Breast epithelium (tissue), 4 donors: ENCODE measurements around the gene FAM25C. TPM values are rescaled to one million over a fixed set of nuclear protein-coding genes. Genes with fewer than 3 reads are reported as not detected.
"Not testable (repeated sequence)": the region's sequence is repeated elsewhere in the genome, so short reads cannot be mapped to it uniquely, and the experiment has no call there.

ENCODE experiments used
- DNase-seq, 2 donors: peaks; one replicate each; pipeline ENCODE4 v3.0.0-alpha.2; 2019; ENCODE audit warnings: low spot score in 2 of 2
- H3K27ac ChIP-seq, 2 donors: fragments of 200-600 bp; sonication (generic) in 1 of 2; one replicate each; pipeline ENCODE4 v1.5.1; 2016 to 2019; ENCODE audit warnings: mild to moderate bottlenecking in 1 of 2
- H3K27me3 ChIP-seq, 2 donors: fragments of 200-600 bp; sonication (generic) in 1 of 2; one replicate each; pipeline versions ENCODE4 v1.5.1 to v1.6.0; 2017 to 2019; ENCODE audit warnings: control low read depth in 1 of 2, mild to moderate bottlenecking in 1 of 2
- H3K36me3 ChIP-seq: fragments of 200-600 bp; one replicate; pipeline ENCODE4 v1.5.1; 2019
- H3K4me1 ChIP-seq, 2 donors: fragments of 200-600 bp; sonication (generic); one replicate each; pipeline ENCODE4 v1.5.1; 2016 to 2019; ENCODE audit warnings: control low read depth in 1 of 2
- H3K4me3 ChIP-seq, 3 donors: fragments of 200-600 bp; sonication (generic); 1 replicate in 2 of 3; 2 replicates in 1 of 3; pipeline ENCODE4 v1.5.1; 2016 to 2019; ENCODE audit warnings: mild to moderate bottlenecking in 3 of 3, moderate library complexity in 2 of 3
- H3K9me3 ChIP-seq, 2 donors: fragments of 200-600 bp; sonication (generic) in 1 of 2; one replicate each; pipeline ENCODE4 v1.5.1; 2016 to 2019; ENCODE audit warnings: control low read depth in 1 of 2
- intact Hi-C: fragments of 100-400 bp; cut with DNase I; formaldehyde crosslinking; loops from one replicate; pipeline ENCODE4 v1.15.1; 2023; ENCODE audit warnings: low total_unique reads
- total RNA-seq, 3 donors: library from RNA; depleted of rRNA; stranded (reverse); fragments of >200 nt; gene quantifications; one replicate each; pipeline ENCODE4 v1.1.0, GENCODE V29; 2016

Gene FAM25C
- total RNA-seq, 3 donors from 2014 or later: not detected

DNA sequence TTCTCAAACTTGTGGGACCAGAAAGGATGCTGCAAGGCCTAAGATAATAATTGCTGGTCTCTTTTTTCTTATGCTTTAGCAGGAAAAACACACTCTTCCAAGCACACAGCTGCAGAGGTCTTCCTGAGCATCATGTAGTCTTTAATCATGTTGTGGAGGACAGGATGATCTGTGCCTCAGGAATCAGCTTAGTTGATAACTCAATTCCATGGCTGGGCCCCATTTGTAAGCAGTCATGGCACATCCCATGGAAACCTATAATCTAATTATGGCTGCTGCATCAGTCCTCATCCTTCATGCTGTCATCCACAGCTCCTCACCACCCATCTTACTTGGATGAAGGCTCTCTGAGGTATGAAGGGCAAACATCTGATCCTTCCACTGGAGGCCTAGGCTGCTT, 26.5 kb downstream of the FAM25C start:
- H3K27ac ChIP-seq, intact Hi-C loops, DNase-seq, H3K36me3 ChIP-seq, H3K4me3 ChIP-seq, H3K9me3 ChIP-seq, H3K4me1 ChIP-seq, H3K27me3 ChIP-seq: not testable (repeated sequence)

DNA sequence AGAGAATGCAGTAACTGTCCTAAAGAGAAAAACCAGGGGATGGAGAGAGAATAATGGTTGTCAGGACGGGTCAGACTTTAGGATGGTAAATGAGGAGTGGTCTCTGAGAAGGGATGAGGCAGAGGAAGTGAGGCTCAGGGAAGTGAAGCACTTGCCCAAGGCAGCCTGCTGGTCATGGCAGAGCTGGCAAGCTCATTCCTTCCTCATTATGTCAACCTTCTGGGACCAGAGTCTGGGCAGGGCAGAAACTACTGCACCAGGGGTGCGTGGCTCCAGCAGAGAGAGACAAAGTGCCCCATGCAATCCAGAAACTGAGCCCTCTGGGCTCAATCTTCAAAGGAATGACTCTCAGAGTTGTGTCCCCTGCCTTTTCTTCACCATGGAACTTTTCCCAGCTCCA, 27.5 kb downstream of the FAM25C start:
- intact Hi-C loops, H3K4me3 ChIP-seq, H3K27ac ChIP-seq, DNase-seq, H3K36me3 ChIP-seq, H3K9me3 ChIP-seq, H3K27me3 ChIP-seq, H3K4me1 ChIP-seq: not testable (repeated sequence)

DNA sequence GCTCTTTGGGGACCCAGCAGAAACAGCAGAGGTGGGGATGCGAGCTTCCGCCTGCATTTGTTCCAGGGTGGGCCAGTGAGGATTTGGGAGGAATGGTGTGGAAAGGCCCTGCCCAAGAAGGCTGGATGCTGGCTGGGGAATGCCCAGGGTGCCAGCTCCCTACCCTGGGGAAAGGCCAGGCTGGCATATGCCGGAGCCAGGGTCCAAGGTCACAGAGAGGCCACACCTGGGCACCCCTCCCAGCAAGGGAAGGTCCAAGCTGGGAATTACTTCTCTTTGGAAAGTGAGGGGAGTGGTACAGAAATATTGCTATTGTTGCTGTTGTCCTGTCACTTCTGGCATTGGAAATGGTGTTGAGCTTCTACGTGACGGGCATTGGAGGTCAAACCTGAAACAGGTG, 28.0 kb downstream of the FAM25C start:
- H3K36me3 ChIP-seq, H3K9me3 ChIP-seq: not testable (repeated sequence)

DNA sequence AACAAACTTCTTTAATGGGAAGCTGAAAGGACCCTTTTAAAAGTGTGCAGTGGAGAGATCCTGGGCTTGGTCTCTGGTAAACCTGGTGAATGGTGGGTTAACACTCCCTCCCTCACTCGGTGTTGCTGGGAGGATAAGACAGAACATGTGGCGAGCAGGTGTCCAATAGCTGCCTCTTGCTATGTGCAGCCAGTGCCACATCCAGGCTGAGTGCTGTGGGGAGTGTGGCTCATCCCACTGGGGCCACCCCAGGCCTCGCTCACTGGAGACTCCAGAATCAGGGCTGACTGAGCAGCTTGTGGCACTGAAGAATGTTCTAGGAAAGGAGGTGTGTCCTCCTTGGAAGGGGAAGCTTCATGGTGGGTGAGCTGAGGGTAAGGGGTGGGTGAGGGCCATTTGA, 29.5 kb downstream of the FAM25C start:
- H3K9me3 ChIP-seq, H3K4me3 ChIP-seq, H3K36me3 ChIP-seq, H3K27ac ChIP-seq, H3K27me3 ChIP-seq, H3K4me1 ChIP-seq, intact Hi-C loops, DNase-seq: not testable (repeated sequence)

More for the DNA sequence above, 28.0 kb downstream of the FAM25C start:
- H3K4me1 ChIP-seq, H3K4me3 ChIP-seq, DNase-seq, H3K27ac ChIP-seq, intact Hi-C loops, H3K27me3 ChIP-seq: not testable (repeated sequence)

DNA sequence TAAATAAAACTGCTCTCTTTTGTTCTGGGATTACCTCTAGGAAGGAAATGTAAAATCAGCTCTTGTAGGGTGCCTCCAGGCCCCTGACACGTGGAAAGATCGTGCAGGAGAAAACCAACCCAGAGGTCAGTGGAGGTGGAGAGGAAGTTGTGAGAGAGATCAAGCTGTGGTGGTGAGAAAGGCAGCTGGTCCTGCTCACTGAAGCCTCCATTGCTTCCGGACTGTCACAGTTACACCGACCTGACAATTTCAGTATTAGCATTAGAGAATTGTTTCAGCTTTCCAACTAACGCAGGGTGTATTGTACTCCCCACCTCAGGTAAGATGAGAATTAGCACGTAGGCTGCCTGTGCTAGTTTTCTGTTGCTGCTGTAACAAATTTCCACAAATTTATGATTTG, 30.6 kb downstream of the FAM25C start:
- H3K4me3 ChIP-seq, intact Hi-C loops, H3K4me1 ChIP-seq, H3K9me3 ChIP-seq, H3K27me3 ChIP-seq, H3K27ac ChIP-seq, H3K36me3 ChIP-seq, DNase-seq: not testable (repeated sequence)

DNA sequence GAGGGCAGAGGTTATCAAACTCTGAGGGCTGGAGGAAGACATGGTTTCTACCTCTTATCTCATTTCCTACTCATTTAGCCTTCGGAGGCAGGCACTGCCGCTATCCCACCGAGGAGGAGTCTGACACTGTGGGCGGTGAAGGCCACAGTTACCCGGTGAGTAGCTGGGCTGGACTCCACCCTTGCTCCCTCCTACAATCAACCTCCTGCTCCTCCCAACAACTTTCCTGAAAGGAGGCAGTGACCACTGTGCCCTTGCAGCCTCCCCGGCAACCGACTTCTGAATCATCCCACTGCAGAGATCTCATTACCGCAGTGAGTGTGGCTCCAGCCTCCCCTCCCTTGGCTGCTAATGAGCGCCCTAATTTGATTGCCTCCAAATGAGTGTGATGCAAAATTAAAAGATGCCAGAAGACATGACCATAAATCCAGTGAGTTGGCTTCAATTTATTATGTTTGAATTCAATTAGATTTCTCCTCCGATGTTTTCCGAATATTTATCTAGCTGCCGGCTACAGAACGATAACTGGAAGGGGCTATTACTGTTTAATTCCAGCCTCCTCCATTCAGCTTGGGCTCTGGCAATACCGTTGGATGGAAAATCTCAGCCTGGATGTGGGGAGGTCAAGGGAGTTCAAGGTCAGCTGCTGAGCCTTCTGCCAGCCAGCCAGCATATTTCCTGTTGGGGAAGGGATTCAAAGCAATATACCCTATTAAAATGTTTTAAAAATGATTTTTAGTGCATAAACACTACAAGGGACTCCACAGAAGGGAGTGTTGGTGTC, 35.1 kb downstream of the FAM25C start:
- H3K27ac ChIP-seq, DNase-seq, intact Hi-C loops, H3K36me3 ChIP-seq, H3K4me1 ChIP-seq, H3K27me3 ChIP-seq, H3K4me3 ChIP-seq, H3K9me3 ChIP-seq: not testable (repeated sequence)

DNA sequence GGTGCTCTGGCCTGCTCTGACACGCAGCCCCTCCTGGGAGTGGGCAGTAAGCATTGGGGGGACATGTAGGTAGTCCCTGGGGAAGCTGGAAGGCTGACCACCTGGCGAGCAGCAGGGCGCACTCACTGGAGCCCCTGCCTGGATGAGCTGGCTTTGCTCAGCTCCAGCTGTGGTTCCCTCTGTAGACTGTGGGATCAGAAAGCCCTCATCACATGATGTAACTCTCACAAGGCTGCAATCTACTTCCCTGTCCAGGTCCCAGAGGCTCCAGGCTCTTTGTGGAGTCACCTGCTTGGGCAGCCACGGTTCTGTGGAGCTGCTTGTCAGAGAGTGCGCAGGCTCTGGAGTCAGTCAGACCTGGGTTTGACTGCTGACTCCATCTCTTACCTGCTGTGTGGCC, 36.8 kb downstream of the FAM25C start:
- H3K4me3 ChIP-seq, H3K4me1 ChIP-seq, H3K36me3 ChIP-seq, H3K9me3 ChIP-seq, intact Hi-C loops, H3K27me3 ChIP-seq, DNase-seq, H3K27ac ChIP-seq: not testable (repeated sequence)

DNA sequence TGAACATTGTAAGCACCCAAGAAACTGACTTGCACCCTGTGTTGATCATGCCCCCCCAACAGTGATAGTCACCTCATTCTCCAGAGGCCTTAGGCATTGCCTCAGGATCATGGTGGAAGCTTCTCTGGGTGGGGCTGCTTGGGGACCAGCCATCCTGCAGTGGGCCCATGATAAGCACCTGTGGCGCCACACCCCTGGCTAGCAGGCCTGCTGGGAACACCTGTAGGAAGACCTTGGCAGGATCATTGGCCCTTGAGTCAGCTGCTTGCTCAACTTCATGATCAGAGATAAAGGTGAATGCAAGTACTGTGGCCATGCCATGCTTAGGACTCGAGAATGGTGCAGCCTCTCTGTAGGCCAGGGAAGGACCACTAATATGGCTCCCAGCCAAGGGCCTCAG, 38.9 kb downstream of the FAM25C start:
- H3K9me3 ChIP-seq, DNase-seq, H3K4me3 ChIP-seq, H3K27ac ChIP-seq, H3K4me1 ChIP-seq, H3K27me3 ChIP-seq, intact Hi-C loops, H3K36me3 ChIP-seq: not testable (repeated sequence)

DNA sequence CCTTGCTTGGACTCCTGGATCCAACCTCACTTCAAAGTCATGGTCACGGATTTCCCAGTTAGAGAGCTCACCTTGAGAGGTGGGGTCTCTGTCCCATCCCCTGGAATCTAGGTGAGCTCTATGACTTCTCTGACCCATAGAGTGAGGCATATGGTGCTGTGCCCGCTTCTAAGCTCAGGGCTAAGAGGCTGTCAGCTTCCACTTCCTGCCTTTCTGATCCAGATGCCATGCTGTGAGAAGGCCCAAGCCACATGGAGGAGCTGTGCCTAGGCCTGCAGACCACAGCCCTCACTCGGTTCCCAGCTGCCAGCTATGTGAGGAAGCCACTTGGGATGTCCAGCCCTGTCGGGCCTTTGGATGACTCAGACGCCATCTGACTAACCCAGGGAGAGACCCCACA, 39.9 kb downstream of the FAM25C start:
- DNase-seq, H3K9me3 ChIP-seq, H3K27me3 ChIP-seq, intact Hi-C loops, H3K36me3 ChIP-seq, H3K27ac ChIP-seq, H3K4me1 ChIP-seq, H3K4me3 ChIP-seq: not testable (repeated sequence)

DNA sequence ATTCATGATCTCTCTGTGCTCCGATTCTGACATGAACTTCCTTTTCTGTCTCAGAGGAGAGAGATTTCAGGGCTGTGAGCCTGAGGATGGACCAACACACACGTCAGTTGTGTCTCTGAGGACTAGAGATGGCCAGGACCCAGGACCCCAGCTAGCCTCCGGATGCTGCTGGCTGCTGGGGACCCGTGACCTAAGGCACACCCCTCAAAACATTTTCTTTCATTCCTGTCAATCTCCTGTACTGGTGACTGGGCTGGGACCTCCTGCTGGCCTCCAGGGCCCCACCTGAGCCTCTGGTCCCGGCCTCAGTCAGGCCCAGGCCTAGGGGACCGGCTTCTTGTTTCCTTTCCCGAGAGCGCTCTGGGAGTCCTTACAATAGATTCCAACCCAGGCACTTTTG, 42.4 kb downstream of the FAM25C start:
- H3K27ac ChIP-seq, H3K9me3 ChIP-seq, intact Hi-C loops, H3K27me3 ChIP-seq, H3K4me1 ChIP-seq, H3K36me3 ChIP-seq, DNase-seq, H3K4me3 ChIP-seq: not testable (repeated sequence)

DNA sequence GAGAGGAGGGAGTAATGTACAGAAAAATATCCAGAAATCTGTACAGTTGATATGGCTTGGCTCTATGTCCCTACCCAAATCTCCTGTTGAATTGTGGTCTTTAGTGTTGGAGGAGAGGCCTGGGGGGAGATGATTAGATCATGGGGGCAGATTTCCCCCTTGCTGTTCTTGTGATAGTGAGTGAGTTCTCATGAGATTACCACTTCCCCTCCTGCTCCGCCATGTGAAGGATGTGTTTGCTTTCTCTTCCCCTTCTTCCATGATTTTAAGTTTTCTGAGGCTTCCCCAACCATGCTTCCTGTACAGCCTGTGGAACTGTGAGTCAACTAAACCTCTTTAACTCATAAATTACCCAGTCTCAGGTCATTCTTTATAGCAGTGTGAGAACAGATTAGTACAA, 52.2 kb downstream of the FAM25C start:
- intact Hi-C loops, H3K36me3 ChIP-seq, H3K9me3 ChIP-seq, H3K4me1 ChIP-seq, H3K27ac ChIP-seq, H3K27me3 ChIP-seq, DNase-seq, H3K4me3 ChIP-seq: not testable (repeated sequence)

Other genes starting within 250 kb of the FAM25C start
- gene SYT15B, start 236.2 kb downstream of the FAM25C start, total RNA-seq: 1 to 10 TPM in 2 of 3 donors, under 1 TPM in 1; 0.73 to 3.8 (median 2.0) TPM
- gene NPY4R2, start 81.1 kb downstream of the FAM25C start, total RNA-seq: not detected